HG02885 (cell line): ENCODE data around the gene MIER2.

Experiments
- ATAC-seq: cut with Tn5 transposase; IDR thresholded peaks from one replicate; pipeline ENCODE4 v1.9.1; 2021; ENCODE audit warnings: mild to moderate bottlenecking; ENCODE audit not compliant: unreplicated experiment, poor library complexity

MIER2 gene

DNA sequence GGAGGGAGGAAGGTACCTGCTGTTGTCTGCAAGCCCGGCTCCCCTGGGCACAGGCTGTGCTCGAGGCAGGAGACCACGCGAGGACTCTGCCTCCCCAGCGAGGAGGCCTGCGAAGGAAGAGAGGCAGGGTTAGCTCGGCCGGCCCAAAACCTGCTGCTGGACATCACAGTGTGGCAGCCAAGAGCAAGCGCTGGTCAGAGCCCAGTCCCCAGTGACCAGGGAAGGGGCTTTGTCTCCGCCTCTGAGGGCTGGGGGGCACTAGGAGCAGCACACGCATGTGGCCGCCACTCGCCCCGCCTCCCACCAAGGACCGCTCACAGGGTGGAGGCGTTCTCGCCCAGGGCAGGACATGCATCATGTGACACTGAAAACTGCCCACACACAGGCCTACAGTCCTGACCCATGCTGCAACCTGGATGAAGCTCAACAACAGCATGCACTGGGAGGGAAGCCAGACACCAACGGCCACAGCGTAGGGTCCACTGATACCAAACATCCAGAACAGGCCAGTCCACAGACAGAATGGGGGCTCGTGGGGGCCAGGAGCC, 8.5 kb downstream of the MIER2 start:
- ATAC-seq, result no peak

DNA sequence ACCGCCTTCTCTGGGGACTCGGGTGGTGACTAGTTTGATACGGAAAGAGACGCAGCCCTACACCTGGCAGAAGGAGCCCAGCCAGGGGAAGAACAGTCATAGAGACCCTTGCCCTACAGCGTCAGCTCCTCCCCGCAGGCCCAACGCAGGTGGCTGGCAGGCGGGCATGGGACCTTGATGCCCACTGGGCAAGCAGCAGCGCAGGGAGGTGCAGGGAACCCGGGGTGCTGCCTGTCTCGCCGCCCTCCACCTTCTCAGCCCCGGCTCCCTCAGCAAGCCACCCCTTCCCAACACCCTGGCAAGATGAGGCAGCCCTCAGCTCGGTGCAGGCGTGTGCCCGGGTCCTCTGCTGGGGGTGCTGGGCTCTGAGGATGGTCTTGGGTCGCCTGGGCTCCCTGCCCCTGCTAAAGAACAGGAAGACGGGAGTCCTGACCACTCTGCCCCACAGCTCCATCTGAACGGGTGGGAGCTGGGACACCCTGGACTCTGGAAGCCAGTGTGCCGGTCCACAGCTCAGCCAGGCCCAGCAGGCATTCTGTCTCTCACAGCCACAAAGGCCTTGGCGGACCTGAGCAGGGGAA, 9.0 kb downstream of the MIER2 start:
- no peak for ATAC-seq

DNA sequence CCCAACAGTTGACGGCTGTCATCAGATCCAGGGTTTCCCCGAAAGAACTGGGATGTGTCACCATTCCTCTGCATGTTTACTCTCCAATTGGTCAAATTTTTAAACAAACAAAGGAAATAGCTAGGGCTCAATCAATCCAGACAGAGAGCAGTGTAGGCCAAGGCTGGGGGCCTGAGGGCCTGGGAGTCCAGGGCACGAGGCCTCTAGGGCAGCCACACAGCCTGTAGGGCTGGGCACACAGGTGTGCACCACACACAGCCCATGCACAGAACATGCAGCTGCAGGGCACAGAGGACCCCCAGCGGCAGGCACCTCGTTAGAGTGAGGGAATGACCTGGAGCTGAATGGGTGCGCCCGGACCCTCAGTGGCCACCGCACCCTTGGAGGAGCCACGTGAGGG, 9.5 kb downstream of the MIER2 start:
- no peak for ATAC-seq

DNA sequence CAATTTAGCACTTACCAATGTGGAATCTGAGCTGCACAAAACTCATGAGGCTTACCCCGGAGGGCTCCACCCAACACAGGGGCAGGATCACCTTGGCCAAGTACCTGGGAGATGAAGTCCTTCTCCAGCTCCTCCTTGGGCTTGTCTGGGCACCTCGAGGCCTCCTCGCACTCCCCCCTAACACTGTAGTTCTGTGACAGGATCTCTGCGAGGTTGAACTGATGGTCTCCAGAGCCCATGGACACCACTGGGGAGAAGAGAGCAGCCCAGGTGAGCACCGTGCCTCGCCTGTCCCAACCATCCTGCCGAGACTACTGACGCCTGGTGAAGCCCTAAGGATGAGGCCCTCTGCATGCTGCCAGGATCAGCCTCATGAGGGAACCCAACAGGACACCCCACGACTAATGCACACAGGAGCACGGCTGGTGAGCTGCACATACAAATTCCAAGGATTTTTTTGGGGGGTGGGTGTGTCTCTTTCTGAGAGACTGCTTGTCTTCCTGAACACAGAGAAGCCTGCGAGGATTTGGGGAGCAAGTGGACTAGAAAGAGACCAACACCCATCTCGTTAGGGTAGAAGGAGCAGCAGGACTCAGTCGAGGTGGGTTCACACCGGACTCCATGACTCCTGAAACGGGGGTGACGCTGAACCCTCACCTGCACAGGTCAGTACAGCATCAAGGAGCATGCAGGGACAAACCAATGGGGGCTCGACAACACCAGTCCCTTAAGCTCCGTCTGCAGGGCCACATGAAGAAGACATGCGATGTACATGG, 10.1 kb downstream of the MIER2 start:
- ATAC-seq, result no peak

DNA sequence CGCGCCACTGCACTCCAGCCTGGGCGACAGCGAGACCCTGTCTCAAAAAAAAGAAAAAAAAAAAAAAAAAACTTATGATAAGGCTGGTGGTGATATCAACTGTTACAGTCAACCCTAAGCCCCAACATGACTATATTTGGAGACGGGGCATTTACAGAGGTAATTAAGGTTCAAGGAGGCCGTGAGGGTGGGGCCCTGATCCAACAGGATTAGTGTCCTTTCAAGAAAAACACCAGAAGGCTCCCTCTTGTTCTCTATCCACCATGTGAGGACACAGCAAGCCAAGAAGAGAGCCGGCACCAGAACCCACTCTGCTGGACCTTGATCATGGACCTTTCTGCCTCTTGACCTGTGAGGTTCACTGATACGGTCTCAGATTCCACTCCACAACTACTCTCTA, 14.1 kb downstream of the MIER2 start:
- ATAC-seq, result no peak

DNA sequence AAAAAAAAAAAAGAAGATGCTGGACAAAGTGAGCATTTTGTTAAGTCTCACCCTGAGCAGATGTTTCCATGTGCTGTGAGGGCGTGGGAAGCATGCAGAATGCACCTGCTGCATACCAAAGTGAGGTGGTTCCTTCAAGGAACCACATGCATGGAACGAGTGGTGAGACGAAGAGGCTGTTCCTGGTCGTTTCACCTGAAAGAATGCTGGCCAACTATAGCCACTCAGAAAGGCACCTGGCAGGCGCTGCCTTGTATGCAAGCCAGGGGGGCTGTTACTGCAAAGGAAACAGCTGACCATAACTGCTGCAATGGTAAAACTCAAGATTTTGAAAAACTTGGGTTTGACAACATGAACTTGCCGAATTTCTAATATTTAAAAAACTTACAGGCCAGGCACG, 14.7 kb downstream of the MIER2 start:
- ATAC-seq, result no peak

DNA sequence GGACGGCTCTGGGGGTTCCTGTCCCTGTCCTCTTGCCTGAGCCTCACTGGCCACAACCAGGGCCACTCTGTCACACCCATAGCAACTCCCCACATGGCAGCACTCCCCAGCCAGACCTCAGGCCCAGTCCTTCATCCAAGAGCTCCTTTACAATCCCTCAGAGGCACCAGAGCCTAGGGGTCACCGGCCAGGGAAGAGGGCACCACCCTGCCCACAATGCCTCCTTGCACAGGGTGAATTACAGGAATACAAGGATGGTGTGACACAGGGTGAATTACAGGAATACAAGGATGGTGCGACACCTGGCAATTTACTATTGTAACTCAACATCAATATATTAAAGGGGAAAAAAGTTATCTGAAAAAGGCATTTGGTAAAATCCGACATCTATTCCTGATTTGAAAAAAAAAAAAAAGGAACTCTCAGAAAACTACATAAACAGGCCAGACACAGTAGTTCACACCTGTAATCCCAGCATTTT, 16.5 kb downstream of the MIER2 start:
- no peak for ATAC-seq

DNA sequence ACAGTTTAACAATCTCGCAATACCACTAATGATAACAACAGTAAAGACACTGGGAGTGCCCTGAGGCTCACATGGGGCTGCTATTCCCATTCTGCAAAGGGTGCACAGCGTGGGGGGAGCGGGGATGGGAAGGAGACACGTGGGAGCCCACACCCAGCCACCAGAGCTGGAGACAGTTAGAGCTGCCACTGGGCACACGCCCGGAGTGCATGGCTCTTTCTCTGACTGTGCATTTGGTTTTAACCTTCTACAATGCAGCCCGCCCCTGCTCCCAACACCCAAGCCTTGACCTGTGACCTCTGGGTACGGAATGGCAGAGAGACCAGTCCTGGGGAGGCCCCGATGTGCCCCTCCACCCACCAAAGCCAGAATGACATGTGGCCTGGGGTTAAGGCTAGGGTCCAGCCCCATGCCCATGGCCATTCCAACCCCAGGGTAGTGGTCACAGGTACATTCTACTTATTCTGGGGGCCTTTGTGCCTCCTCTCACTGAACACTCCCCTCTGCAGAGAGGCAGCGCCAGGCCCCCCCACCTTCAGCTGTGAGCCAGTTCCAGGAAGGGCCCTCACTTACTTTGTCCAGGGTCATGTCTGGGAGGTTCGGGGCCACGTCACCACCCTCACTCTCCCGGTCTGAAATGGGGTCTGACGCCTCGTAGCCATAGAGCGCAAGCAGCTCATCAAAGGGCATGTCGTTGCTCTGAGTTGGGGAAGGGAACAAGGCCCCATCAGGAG, 17.1 kb downstream of the MIER2 start:
- no peak for ATAC-seq

DNA sequence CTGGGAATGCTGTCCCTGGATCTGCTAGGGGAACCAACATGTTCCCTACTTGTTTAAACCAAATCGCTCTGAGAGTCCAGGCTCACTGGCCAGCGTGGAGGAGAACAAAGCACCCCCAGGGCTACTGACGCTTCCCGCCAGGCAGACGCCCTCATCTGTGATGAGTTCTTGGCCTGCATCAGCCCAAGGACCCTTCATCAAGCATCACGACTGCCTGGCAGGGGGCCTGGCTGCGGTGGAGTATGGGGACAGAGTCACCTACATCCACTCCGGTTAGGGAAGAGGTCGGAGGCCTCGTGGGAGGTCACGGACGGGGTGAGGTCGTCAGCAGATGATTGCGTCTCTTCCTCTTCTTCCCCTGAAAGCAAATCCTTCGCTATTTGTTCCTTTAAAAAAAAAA, 17.7 kb downstream of the MIER2 start:
- ATAC-seq, result no peak

DNA sequence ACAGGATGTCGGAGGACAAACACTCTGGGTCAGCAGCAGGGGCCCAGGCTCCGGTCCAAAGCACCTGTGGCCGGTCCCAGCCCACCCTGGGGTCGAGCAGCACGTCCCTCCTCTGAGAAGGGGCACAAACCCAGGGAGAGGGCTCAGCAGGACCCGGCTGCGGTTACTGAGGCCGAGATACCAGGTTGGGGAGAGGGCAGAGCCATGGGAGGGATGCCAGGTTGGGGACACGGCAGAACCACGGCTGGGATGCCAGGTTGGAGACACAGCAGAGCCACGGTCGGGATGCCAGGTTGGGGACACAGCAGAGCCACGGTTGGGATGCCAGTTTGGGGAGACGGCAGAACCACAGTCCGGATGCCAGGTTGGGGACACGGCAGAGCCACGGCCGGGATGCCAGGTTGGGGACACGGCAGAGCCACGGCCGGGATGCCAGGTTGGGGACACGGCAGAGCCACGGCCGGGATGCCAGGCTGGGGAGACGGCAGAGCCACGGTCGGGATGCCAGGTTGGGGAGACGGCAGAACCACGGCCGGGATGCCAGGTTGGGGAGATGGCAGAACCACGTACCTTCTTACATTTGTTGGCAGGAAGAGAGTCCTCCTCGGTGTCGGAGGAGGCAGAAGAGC, 18.5 kb downstream of the MIER2 start:
- ATAC-seq, result no peak

DNA sequence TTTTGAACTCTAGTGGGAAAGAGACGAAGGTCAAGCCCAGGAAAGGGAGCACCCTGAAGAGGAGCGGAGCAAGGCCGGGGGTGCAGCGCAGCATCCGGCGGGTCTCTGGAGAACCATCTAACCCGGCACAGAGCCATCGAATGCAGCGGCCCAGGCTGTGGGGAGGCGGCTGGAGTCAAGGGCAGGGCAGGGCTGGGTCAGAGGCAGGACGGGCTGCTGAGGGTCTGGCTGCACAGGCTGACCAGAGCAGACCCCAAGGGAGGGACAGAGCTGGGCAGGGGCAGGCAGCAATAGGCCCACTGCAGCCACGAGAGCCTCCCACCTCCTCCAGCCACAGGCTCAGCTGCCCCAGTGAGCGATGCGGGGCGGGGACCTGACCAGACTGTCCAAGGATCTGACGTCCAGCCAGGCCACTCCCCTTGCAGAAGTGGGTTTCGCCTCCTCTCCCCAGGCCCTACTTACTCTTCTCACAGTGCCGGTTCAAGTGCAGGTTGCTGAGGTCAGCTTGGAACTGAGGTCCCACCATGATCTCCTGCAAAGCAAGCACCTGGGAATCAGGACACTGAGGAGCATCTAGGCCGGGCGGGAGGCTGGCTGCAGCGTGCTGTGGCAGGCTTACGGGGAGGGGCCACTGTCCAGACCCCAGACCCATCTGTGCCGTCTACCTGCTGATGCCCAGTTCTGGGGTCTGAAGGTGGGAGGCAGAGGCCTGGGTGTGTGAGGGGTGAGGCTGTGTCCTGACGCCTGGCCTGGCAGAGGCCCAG, 19.2 kb downstream of the MIER2 start:
- no peak for ATAC-seq

DNA sequence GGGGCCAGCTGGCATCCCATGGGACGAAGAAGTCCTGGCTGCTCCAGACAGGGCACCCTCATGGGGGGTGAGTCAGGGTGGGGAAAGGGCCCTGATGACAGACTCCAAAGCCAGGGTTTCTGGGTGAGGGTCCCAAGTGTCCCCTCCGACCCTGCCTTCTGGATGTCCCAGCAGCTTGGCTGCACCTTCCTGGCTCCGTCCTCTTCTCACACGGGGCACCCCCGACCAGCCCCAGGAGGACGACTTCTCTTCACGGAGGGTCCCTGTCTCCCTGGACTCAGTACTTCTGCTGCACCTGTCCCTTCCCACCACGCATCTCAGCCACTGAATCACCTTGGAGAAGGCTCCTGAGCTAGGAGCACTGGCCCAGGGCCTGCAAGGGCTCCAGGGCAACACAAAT, 19.9 kb downstream of the MIER2 start:
- no peak for ATAC-seq

DNA sequence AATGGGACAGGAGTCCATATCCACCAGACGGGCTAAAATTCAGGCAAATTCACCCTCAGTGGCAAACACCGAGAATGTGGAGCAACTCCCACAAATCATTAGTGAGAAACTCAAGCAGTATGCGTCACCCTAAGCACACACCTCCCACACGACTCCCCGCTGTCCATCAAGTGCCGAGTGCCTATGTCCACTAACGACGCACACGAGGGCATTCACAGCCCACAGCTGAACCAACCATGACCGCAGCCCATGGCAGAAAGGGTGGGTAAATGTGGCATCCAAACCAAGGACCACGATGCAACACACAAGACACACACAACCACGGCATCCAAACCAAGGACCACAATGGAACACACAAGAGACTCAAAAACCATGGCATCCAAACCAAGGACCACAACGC, 22.0 kb downstream of the MIER2 start:
- no peak for ATAC-seq

DNA sequence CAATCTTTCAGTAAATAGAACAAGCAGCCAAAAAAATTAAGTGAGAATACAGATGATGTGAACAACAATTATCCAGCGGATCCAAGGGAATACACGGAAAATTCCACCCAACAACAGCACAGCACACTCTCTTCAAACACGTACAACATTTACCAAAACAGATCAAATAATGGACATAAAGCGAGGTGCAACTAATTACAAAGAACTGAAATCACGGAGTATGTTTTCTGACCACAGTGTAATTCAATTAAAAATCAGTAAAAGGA, 26.2 kb downstream of the MIER2 start:
- no peak for ATAC-seq

DNA sequence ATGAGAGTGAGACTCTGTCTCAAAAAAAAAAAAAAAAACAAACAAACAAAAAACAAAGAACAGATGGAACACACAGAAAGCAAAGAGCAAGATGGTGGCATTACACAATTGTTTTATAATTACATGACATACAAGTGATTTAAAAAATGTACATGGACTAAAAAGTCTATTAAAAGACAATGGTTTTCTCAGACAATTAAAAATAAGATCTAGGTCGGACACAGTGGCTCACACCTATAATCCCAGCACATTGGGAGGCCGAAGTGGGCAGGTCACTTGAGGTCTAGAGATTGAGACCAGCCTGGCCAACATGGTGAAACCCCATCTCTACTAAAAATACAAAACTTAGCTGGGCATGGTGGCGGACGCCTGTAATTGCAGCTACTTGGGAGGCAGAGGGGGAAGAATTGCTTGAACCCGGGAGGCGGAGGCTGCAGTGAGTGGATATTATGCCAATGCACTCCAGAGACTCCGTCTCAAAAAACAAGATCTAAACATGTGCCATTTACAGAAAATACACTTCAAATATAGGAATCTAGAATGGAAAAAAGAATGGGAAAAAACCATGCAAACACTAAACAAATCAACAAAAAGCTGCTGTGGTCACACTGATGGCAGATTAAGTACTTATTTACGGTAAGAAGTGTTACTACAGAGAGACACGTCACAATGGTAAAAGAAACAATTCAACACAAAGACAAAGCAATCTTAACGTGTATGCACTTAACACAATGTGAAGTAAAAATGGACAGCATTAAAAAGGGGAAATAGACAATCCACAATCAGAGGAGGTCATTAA, 26.7 kb downstream of the MIER2 start:
- no peak for ATAC-seq

DNA sequence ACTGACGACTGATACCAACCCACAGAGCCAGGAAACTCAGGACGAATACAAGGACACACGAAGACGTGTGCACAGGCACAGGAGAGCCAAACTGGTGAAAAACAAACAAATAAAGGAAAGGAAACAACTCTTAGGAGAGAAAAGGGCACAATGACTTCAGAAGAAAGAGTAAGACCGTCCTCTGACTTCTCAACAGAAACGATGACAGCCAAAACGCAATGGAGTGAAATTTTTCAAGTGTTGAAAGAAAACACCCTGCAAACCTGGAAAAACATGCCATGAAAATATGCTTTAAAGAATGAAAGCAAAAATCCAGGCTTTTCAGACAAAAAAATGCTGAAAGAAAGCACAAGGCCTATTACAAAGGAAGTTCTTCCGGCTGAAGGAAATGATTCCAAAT, 28.8 kb downstream of the MIER2 start:
- no peak for ATAC-seq

DNA sequence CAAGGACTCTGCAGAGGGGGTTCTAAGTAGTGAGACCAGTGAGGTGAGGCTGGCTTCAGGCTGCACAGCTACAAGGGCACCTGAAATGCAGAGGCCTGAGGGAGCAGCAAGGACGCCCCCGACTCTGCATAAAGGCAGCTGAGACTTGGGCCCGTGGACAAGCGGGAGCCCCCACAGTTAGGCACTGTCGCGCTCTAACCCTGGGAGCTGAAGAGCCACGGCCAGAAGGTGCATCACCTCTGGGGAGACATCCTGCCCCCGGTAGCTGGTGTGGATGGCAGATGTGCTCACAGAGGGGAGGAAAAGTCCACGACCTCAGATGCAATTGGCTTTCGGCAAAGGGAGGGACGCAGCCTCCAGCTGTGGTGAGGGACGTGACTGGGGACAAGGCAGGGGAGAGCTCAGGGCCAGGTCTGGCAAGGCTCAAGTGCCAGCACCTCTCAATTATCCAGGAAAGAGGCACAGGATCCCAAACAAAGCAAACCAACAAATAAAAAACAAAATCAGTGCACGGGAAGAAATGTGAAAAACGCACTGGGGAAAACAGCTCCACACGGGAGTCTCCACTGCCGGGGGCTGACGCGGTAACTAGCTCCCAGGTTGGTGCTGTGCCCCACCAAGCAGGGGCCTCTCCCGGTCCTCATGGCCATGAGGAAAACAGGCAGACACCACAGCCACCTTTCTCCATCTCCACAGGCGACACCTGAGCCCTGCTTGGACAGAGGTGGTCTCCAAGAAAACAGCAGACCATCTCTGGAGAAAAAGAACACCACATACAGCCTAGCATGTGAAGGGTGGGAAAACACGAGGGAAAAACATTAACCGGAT, 30.4 kb downstream of the MIER2 start:
- no peak for ATAC-seq

DNA sequence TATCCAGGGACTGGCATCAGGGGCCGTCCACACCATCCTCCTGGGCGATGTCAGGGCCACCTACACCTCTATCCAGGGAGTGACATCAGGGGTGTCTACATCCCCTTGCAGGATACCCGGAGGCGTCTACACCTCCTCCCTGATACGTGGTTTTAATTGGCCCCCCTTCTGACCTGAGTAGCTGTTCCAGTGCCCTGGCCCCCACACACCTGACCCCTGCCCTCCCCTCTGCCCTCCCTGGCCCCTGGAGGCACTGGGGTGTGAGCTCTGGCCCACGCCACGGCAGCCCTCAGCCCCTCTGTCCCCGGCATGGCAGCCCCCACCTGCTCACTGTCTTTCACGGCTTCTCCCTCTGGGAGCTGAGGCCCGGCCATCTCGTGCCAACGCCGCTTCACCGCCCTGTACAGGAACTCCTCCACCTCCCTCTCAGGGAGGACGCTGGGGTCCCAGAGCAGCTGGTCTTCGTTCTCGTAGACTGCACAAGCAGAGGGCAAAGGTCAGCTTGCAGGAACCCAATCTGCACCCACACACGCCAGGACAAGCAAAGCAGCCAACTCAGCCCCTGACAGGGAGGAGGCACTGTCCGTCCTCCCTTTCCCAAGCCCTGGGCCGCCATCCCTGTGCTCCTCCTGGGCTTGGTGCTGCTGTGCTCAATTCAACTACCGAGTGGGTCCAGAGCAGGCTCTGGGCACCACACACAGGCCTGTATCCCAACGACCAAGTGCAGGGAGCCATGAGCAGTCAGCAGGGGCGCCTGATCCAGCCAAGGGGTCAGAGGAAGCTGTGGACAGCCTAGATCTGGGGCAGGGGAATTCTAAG, 31.2 kb downstream of the MIER2 start:
- no peak for ATAC-seq
